Natural killer cell (primary cell): ENCODE data around the gene NXN. TPM values are rescaled to one million over a fixed set of nuclear protein-coding genes. Genes with fewer than 3 reads are reported as not detected.
A peak's percentile ranks its signal among the peaks of the same experiment; 100 is the strongest.

Source experiments
- ATAC-seq, 3 donors: fragments of 150-1000 bp in 2 of 3; fragments of 200-7000 bp in 1 of 3; cut with Tn5 transposase; 1 replicate in 1 of 3; 2 replicates in 2 of 3; pipeline ENCODE4 v1.10.0; 2021; ENCODE audit warnings: mild to moderate bottlenecking in 2 of 3, moderate library complexity in 2 of 3
- DNase-seq, 2 donors: peaks; one replicate each; pipeline versions ENCODE4 v3.0.0 to v3.0.0-alpha.2; 2013 to 2021; ENCODE audit warnings: mixed read lengths in 1 of 2
- H3K27ac ChIP-seq: one replicate; pipeline ENCODE4 v1.5.1; 2013; ENCODE audit warnings: mild to moderate bottlenecking, low read length
- H3K27me3 ChIP-seq: one replicate; pipeline ENCODE4 v1.6.1; 2013; ENCODE audit warnings: low read length; ENCODE audit not compliant: control insufficient read depth, insufficient read depth
- H3K36me3 ChIP-seq: one replicate; pipeline ENCODE4 v1.6.1; 2013; ENCODE audit warnings: low read length; ENCODE audit not compliant: control insufficient read depth, insufficient read depth
- H3K4me1 ChIP-seq: one replicate; pipeline ENCODE4 v1.6.1; 2013; ENCODE audit warnings: low read length; ENCODE audit not compliant: control insufficient read depth, insufficient read depth
- H3K4me3 ChIP-seq: one replicate; pipeline ENCODE4 v1.5.1; 2013; ENCODE audit warnings: low read length
- H3K9me3 ChIP-seq: one replicate; pipeline ENCODE4 v1.6.1; 2013; ENCODE audit warnings: low read length; ENCODE audit not compliant: control insufficient read depth, insufficient read depth
- H3K27ac Mint-ChIP-seq, 2 donors: one replicate each; pipeline ENCODE4 v1.8.0; 2022; ENCODE audit warnings: mild to moderate bottlenecking in 2 of 2, mixed read lengths in 2 of 2, moderate library complexity in 1 of 2
- H3K27me3 Mint-ChIP-seq, 2 donors: one replicate each; pipeline ENCODE4 v1.8.0; 2022; ENCODE audit warnings: low read depth in 2 of 2, mixed read lengths in 2 of 2
- H3K36me3 Mint-ChIP-seq: one replicate; pipeline ENCODE4 v1.8.0; 2022; ENCODE audit warnings: mixed read lengths
- H3K4me1 Mint-ChIP-seq, 2 donors: one replicate each; pipeline ENCODE4 v1.8.0; 2022; ENCODE audit warnings: mixed read lengths in 2 of 2
- H3K4me3 Mint-ChIP-seq: one replicate; pipeline ENCODE4 v1.8.0; 2022; ENCODE audit warnings: mild to moderate bottlenecking, moderate library complexity, mixed read lengths
- H3K9me3 Mint-ChIP-seq, 2 donors: one replicate each; pipeline ENCODE4 v1.8.0; 2022; ENCODE audit warnings: mixed read lengths in 2 of 2
- WGBS: methylation state at CpG from one replicate; pipeline ENCODE4 v1.1.7; 2013; ENCODE audit warnings: missing lambda C conversion rate; ENCODE audit not compliant: insufficient coverage; 5-methylcytosine and 5-hydroxymethylcytosine counted together
- intact Hi-C: fragments of 100-400 bp; cut with micrococcal nuclease; formaldehyde crosslinking; loops from one replicate; pipeline ENCODE4 v1.14.2; 2022
- total RNA-seq, 4 donors: library from RNA; stranded (reverse); fragments of 120-200 nt in 1 of 4; gene quantifications; one replicate each; pipeline versions ENCODE4 v1.2.3 to v1.2.4, GENCODE V29; 2013 to 2022
- TF ChIP-seq, protein P1 (sequence below): fragments of 200-600 bp; IDR thresholded peaks from one replicate; pipeline ENCODE4 v1.8.0; 2022; ENCODE audit warnings: antibody characterized with exemption

NXN gene
- total RNA-seq, 3 donors from 2014 or later (not counting 1 experiment from before 2014, with no cell fraction given): 0.14 to 0.55 TPM; not detected in 1

DNA sequence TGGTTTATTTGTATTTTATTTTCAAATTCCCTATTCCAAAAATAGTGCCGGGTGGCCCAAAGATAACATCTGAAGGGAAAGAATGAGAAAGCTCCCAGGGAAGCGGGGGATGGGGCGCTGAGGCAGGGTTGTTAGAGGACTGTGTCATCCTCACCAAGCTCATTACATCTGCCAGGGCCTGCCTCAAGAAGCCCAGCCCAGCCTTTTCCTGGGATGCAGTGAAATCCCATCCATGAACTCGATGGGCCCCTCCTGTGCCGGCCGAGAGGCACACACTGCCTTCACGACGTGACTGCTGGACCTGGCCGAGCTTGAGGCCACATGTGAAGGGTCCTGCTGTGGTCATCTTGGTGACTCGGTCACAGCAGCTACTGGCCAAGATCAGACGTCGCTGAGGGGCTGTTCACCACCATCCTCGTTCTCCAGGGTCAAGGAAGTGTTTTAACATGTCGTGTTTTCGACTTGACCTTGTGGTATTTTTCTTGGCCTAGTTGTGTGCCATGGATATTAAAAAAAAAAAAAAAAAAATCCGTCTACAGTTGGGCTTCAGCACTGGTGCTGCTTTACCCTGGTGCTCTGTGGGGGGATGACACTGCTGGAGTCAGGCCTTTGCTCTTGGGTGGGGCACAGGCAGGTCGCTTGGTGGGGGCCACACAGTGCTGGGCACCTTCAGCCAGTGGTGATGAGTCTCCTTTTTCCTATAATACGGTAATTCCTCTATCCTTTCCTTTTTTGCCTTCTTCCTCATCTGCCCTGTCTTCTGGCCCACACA, 22.2 kb upstream of the NXN start:
- Histone ChIP-seq H3K27me3 (no peaks in the 10 kb centered on the region), H3K9me3 (no peaks in the 10 kb centered on the region), H3K36me3 (peaks cover 57% of the 10 kb centered on the region), H3K4me1 (peaks cover 12% of the 10 kb centered on the region), H3K27ac (no peak overlapping the region), H3K4me3 (no peak overlapping the region)
- no peaks in the 10 kb centered on the region for H3K9me3 Mint-ChIP-seq
- peak overlapping the region; percentile 6 to 17 for H3K27ac Mint-ChIP-seq
- intact Hi-C loops: no loop called here
- H3K36me3 Mint-ChIP-seq: peaks cover 11% of the 10 kb centered on the region
- H3K27me3 Mint-ChIP-seq: no peaks in the 10 kb centered on the region
- ATAC-seq (no peak), DNase-seq (no peak)
- WGBS: 91% methylated on average over 17 of the region's 18 CpGs
- H3K4me3 Mint-ChIP-seq: no peak overlapping the region
- TF ChIP-seq, protein P1, sequence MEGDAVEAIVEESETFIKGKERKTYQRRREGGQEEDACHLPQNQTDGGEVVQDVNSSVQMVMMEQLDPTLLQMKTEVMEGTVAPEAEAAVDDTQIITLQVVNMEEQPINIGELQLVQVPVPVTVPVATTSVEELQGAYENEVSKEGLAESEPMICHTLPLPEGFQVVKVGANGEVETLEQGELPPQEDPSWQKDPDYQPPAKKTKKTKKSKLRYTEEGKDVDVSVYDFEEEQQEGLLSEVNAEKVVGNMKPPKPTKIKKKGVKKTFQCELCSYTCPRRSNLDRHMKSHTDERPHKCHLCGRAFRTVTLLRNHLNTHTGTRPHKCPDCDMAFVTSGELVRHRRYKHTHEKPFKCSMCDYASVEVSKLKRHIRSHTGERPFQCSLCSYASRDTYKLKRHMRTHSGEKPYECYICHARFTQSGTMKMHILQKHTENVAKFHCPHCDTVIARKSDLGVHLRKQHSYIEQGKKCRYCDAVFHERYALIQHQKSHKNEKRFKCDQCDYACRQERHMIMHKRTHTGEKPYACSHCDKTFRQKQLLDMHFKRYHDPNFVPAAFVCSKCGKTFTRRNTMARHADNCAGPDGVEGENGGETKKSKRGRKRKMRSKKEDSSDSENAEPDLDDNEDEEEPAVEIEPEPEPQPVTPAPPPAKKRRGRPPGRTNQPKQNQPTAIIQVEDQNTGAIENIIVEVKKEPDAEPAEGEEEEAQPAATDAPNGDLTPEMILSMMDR: no peak
- H3K4me1 Mint-ChIP-seq: peaks cover 29 to 30% of the 10 kb centered on the region in 2 donors

DNA sequence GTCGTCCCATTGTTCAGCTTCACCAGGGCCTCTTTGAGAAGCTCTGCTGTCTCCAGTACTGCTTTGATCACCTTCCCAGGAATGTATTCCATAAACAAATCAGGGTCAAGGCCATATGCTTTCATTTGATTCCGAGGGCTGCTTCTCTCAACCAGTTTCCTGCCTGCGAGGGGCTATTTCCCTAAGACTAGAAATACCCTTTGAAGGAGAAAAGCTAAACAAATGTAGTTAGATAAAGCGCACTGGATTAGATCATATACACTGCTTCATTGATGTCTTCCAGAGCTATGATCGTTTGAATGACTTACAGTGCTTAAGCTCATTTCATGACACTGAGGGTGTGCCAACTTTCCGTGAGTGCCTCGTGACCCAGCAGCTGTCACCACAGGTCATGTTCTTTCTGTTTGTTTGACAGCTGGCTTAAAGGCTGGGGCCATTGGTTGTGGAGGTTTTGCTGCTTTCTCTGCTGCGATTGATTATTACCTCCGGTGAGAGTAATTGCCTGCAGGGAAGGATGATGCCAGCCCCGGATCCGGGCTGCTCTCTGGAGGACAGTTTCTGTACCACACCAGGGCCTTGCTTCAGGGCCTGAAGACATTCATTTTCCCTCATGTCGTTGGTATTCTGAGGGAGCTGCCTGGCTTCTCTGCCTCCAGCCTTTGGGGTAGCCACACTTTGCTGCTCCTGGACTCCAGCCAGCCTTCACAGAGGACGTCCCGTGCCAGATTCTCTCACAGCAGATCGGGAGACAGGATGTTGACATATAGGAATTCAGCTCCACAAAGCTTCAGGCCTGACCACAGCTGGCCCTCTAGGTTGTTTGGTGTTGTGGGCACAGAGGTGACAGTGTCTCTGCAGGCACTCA, 21.3 kb upstream of the NXN start:
- peaks cover 30 to 33% of the 10 kb centered on the region in 2 donors for H3K4me1 Mint-ChIP-seq
- H3K9me3 Mint-ChIP-seq: no peaks in the 10 kb centered on the region
- peaks cover 54% of the 10 kb centered on the region for H3K36me3 ChIP-seq
- no peaks in the 10 kb centered on the region for H3K27me3 ChIP-seq
- H3K36me3 Mint-ChIP-seq: peaks cover 11% of the 10 kb centered on the region
- H3K9me3 ChIP-seq: no peaks in the 10 kb centered on the region
- ATAC-seq (no peak), DNase-seq (no peak)
- H3K27ac ChIP-seq: no peak overlapping the region
- intact Hi-C loops: no loop called here
- TF ChIP-seq, protein P1: no peak
- H3K4me1 ChIP-seq: peaks cover 19% of the 10 kb centered on the region
- H3K27me3 Mint-ChIP-seq: no peaks in the 10 kb centered on the region
- no peak overlapping the region for H3K27ac Mint-ChIP-seq
- WGBS: 91% methylated on average over 15 of the region's 15 CpGs
- H3K4me3 Mint-ChIP-seq: no peak overlapping the region
- no peak overlapping the region for H3K4me3 ChIP-seq

DNA sequence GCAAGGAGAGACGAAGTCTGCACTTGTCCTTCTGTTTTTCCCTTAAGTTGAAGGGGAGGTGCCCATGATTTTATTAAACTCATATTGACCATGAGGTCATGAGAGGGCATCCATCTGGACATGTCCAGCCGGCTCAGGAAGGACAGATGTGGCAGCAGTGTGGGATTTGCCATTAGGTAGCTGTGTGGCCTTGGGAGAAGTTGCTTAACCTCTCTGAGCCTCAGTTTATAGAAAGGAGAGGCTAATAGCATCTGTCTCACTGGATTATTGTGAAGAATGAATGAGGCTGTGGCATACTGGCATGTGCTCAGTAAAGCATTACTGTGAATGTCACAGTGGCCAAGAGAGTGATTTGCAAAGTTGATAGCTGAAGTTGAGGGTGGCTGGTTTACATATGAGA, 18.5 kb upstream of the NXN start:
- H3K36me3 ChIP-seq: peaks cover 33% of the 10 kb centered on the region
- peak overlapping the region; percentile 73 to 96 for H3K27ac Mint-ChIP-seq
- peak overlapping the region; percentile 97 for H3K4me3 Mint-ChIP-seq
- peaks cover 19% of the 10 kb centered on the region for H3K4me1 ChIP-seq
- 68% methylated on average over 2 of the region's 2 CpGs for WGBS
- TF ChIP-seq, protein P1: no peak
- peaks cover 11% of the 10 kb centered on the region for H3K36me3 Mint-ChIP-seq
- H3K27ac ChIP-seq: no peak overlapping the region
- no peaks in the 10 kb centered on the region for H3K27me3 ChIP-seq
- H3K4me3 ChIP-seq: no peak overlapping the region
- no peak for DNase-seq
- no peak for ATAC-seq
- intact Hi-C loops: loop anchor here (2.0 to 5.0 kb wide), 2 partner anchors 203 to 856 kb away; a partner anchor contains a TSS
- peaks cover 5 to 8% of the 10 kb centered on the region in 2 donors for H3K9me3 Mint-ChIP-seq
- peaks cover 14% of the 10 kb centered on the region for H3K9me3 ChIP-seq
- no peaks in the 10 kb centered on the region for H3K27me3 Mint-ChIP-seq
- peaks cover 21 to 33% of the 10 kb centered on the region in 2 donors for H3K4me1 Mint-ChIP-seq
